Thoracic aorta (tissue), 2 donors: ENCODE data around the gene DRICH1. TPM values are rescaled to one million over a fixed set of nuclear protein-coding genes. Genes with fewer than 3 reads are reported as not detected.
"Not testable (repeated sequence)": the region's sequence is repeated elsewhere in the genome, so short reads cannot be mapped to it uniquely, and the experiment has no call there.

Experiments used
- ATAC-seq: fragments of 150-250 bp; one replicate; pipeline ENCODE4 v1.8.0; 2017; ENCODE audit warnings: low read depth; ENCODE audit not compliant: insufficient number of reproducible peaks, low FRiP score
- DNase-seq: peaks from one replicate; pipeline ENCODE4 v3.0.0-alpha.2; 2020; ENCODE audit warnings: low spot score
- H3K27ac ChIP-seq, 2 donors: fragments of 200-600 bp; sonication (generic); 1 replicate in 1 of 2; 2 replicates in 1 of 2; pipeline ENCODE4 v1.5.1; 2016; ENCODE audit warnings: mild to moderate bottlenecking in 2 of 2, moderate library complexity in 2 of 2
- H3K27me3 ChIP-seq: fragments of 200-600 bp; sonication (generic); replicated peaks from 2 replicates; pipeline ENCODE4 v1.6.0; 2016; ENCODE audit warnings: mild to moderate bottlenecking; ENCODE audit not compliant: insufficient read depth
- H3K36me3 ChIP-seq: fragments of 200-600 bp; sonication (generic); one replicate; pipeline ENCODE4 v1.5.1; 2016
- H3K4me1 ChIP-seq, 2 donors: fragments of 200-600 bp; sonication (generic); 1 replicate in 1 of 2; 2 replicates in 1 of 2; pipeline versions ENCODE4 v1.5.1 to v1.6.0; 2016; ENCODE audit warnings: low read depth in 2 of 2, mild to moderate bottlenecking in 1 of 2; ENCODE audit not compliant: control insufficient read depth in 1 of 2
- H3K4me3 ChIP-seq: fragments of 200-600 bp; sonication (generic); 2 replicates; pipeline ENCODE4 v1.5.1; 2016; ENCODE audit warnings: mild to moderate bottlenecking
- H3K9me3 ChIP-seq: fragments of 200-600 bp; sonication (generic); 2 replicates; pipeline ENCODE4 v1.5.1; 2016
- total RNA-seq, 2 donors: library from RNA; depleted of rRNA; stranded (reverse); fragments of >200 nt; gene quantifications; one replicate each; pipeline versions ENCODE4 v1.1.0 to v1.2.3, GENCODE V29; 2016
- TF ChIP-seq, protein P1 (sequence below): fragments of 200-600 bp; sonication (generic); IDR thresholded peaks from one replicate; pipeline ENCODE4 v1.5.1; 2019; ENCODE audit warnings: antibody characterized with exemption

DRICH1 gene
- total RNA-seq, 2 donors from 2014 or later, result not detected

GRCh38 chr22:23670378-23671295 is 38.5 kb upstream of the DRICH1 start:
- Histone ChIP-seq H3K27ac (no peak overlapping the region), H3K27me3 (no peaks in the 10 kb centered on the region), H3K36me3 (no peaks in the 10 kb centered on the region), H3K9me3 (no peaks in the 10 kb centered on the region), H3K4me3 (no peak overlapping the region), H3K4me1 (no peaks in the 10 kb centered on the region)
- no peak for DNase-seq
- TF ChIP-seq, protein P1, sequence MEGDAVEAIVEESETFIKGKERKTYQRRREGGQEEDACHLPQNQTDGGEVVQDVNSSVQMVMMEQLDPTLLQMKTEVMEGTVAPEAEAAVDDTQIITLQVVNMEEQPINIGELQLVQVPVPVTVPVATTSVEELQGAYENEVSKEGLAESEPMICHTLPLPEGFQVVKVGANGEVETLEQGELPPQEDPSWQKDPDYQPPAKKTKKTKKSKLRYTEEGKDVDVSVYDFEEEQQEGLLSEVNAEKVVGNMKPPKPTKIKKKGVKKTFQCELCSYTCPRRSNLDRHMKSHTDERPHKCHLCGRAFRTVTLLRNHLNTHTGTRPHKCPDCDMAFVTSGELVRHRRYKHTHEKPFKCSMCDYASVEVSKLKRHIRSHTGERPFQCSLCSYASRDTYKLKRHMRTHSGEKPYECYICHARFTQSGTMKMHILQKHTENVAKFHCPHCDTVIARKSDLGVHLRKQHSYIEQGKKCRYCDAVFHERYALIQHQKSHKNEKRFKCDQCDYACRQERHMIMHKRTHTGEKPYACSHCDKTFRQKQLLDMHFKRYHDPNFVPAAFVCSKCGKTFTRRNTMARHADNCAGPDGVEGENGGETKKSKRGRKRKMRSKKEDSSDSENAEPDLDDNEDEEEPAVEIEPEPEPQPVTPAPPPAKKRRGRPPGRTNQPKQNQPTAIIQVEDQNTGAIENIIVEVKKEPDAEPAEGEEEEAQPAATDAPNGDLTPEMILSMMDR, result no peak
- ATAC-seq, result no peak

GRCh38 chr22:23660381-23660780 is 28.3 kb upstream of the DRICH1 start:
- H3K27me3 ChIP-seq, DNase-seq, H3K27ac ChIP-seq, H3K4me1 ChIP-seq, H3K4me3 ChIP-seq, ATAC-seq, H3K9me3 ChIP-seq: not testable (repeated sequence)
- peaks cover 14% of the 10 kb centered on the region for H3K36me3 ChIP-seq

- H3K27me3 ChIP-seq, result no peaks in the 10 kb centered on the region
- H3K27ac ChIP-seq, result no peak overlapping the region
- ATAC-seq, result no peak
- peaks cover 14% of the 10 kb centered on the region for H3K36me3 ChIP-seq
- DNase-seq, result no peak
- H3K4me3 ChIP-seq, result no peak overlapping the region
- H3K9me3 ChIP-seq, result no peaks in the 10 kb centered on the region
- TF ChIP-seq, protein P1, result no peak
- no peaks in the 10 kb centered on the region for H3K4me1 ChIP-seq
These were observed 25.6 kb upstream of the DRICH1 start for GRCh38 chr22:23657727-23658126.

- Histone ChIP-seq H3K4me3 (no peak overlapping the region), H3K27ac (no peak overlapping the region), H3K36me3 (peaks cover 14% of the 10 kb centered on the region), H3K27me3 (no peaks in the 10 kb centered on the region), H3K4me1 (no peaks in the 10 kb centered on the region), H3K9me3 (no peaks in the 10 kb centered on the region)
- DNase-seq (no peak), ATAC-seq (no peak)
- TF ChIP-seq, protein P1, result no peak
These were observed 23.9 kb upstream of the DRICH1 start for GRCh38 chr22:23655891-23656475.

DNA sequence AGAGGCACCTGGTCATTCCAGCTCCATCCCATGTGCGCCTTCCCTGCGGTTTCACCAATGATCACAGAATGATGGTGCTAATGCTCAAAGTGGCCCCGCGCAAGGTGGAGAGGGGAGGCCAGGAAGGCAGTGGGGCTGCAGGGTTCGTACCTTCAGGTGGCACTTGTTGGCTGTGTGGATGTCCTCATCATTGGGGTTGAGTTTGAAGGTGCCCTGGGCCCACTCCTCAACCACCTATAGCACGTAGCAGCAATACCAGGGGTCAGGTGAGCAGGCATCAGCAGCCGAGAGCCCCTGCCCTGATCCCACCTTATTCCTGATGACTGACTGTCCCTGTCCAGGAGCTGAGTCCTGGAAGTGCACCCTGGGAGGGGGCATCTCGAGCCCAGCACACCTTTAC is 20.6 kb upstream of the DRICH1 start:
- H3K27me3 ChIP-seq, result no peaks in the 10 kb centered on the region
- ATAC-seq, result no peak
- TF ChIP-seq, protein P1, result no peak
- no peak overlapping the region for H3K4me3 ChIP-seq
- no peaks in the 10 kb centered on the region for H3K9me3 ChIP-seq
- no peak overlapping the region for H3K27ac ChIP-seq
- H3K4me1 ChIP-seq, result no peaks in the 10 kb centered on the region
- no peaks in the 10 kb centered on the region for H3K36me3 ChIP-seq
- no peak for DNase-seq
